GM21367 (cell line): ENCODE measurements around the gene ZNF385A.
A peak's percentile ranks its signal among the peaks of the same experiment; 100 is the strongest.

Experiments
- ATAC-seq: cut with Tn5 transposase; IDR thresholded peaks from one replicate; pipeline ENCODE4 v1.9.1; 2021; ENCODE audit not compliant: unreplicated experiment

Gene ZNF385A

GRCh38 chr12:54393743-54394142, 9.2 kb upstream of the ZNF385A start:
- no peak for ATAC-seq

GRCh38 chr12:54393207-54393609, 8.7 kb upstream of the ZNF385A start:
- no peak for ATAC-seq

- ATAC-seq: no peak
Measured at GRCh38 chr12:54392485-54393206, 8.1 kb upstream of the ZNF385A start.

- ATAC-seq: no peak
Measured at GRCh38 chr12:54390668-54391551, 6.4 kb upstream of the ZNF385A start.

GRCh38 chr12:54390176-54390667, 5.7 kb upstream of the ZNF385A start:
- ATAC-seq: no peak

GRCh38 chr12:54389607-54390175, 5.2 kb upstream of the ZNF385A start:
- no peak for ATAC-seq

- ATAC-seq: no peak
Measured at GRCh38 chr12:54389134-54389508, 4.6 kb upstream of the ZNF385A start.

GRCh38 chr12:54388237-54389133, 4.0 kb upstream of the ZNF385A start:
- ATAC-seq: no peak

- ATAC-seq: no peak
Measured at GRCh38 chr12:54387114-54387467, 2.6 kb upstream of the ZNF385A start.

- ATAC-seq: no peak
Measured at GRCh38 chr12:54386403-54387113, 2.0 kb upstream of the ZNF385A start.

- peak; percentile 67 for ATAC-seq
Measured at GRCh38 chr12:54385251-54385914, 850 bp upstream of the ZNF385A start.

GRCh38 chr12:54383041-54383609, 1.4 kb downstream of the ZNF385A start:
- no peak for ATAC-seq

GRCh38 chr12:54381136-54381535, 3.4 kb downstream of the ZNF385A start:
- no peak for ATAC-seq

- peak; percentile 65 for ATAC-seq
Measured at GRCh38 chr12:54379398-54380201, 4.9 kb downstream of the ZNF385A start.

GRCh38 chr12:54378796-54379397, 5.6 kb downstream of the ZNF385A start:
- ATAC-seq: no peak

- ATAC-seq: no peak
Measured at GRCh38 chr12:54377797-54378515, 6.6 kb downstream of the ZNF385A start.

GRCh38 chr12:54377007-54377406, 7.5 kb downstream of the ZNF385A start:
- no peak for ATAC-seq
